ENCODE measurements around the gene CDON.
"Not testable (repeated sequence)": the region's sequence is repeated elsewhere in the genome, so short reads cannot be mapped to it uniquely, and the experiment has no call there.

The CDON gene

GRCh38 chr11:126053415-126054286 lies 9.0 kb downstream of the CDON start:
- in situ Hi-C loops (cut with HindIII; ENCODE audit: low sequenced_read_pairs) = no loop called here

- in situ Hi-C loops (cut with HindIII; ENCODE audit: low sequenced_read_pairs) = no loop called here
Measured at GRCh38 chr11:126051117-126051516, 11.5 kb downstream of the CDON start.

GRCh38 chr11:126049159-126049558 lies 13.5 kb downstream of the CDON start:
- in situ Hi-C loops (cut with HindIII; ENCODE audit: low sequenced_read_pairs) = no loop called here

- in situ Hi-C loops (cut with HindIII; ENCODE audit: low sequenced_read_pairs) = no loop called here
Measured at GRCh38 chr11:126048197-126048596, 14.5 kb downstream of the CDON start.

GRCh38 chr11:126046570-126047195 lies 16.0 kb downstream of the CDON start:
- in situ Hi-C loops (cut with HindIII; ENCODE audit: low sequenced_read_pairs) = no loop called here

- in situ Hi-C loops (cut with HindIII; ENCODE audit: low sequenced_read_pairs) = no loop called here
Measured at GRCh38 chr11:126039485-126040271, 23.0 kb downstream of the CDON start.

- in situ Hi-C loops (cut with HindIII; ENCODE audit: low sequenced_read_pairs) = no loop called here
Measured at GRCh38 chr11:126035718-126036117, 26.9 kb downstream of the CDON start.

GRCh38 chr11:126034933-126035425 lies 27.7 kb downstream of the CDON start:
- in situ Hi-C loops (cut with HindIII; ENCODE audit: low sequenced_read_pairs) = no loop called here

- in situ Hi-C loops (cut with HindIII; ENCODE audit: low sequenced_read_pairs) = no loop called here
Measured at GRCh38 chr11:126034039-126034932, 28.4 kb downstream of the CDON start.

- in situ Hi-C loops (cut with HindIII; ENCODE audit: low sequenced_read_pairs) = no loop called here
Measured at GRCh38 chr11:126032375-126032774, 30.3 kb downstream of the CDON start.

- in situ Hi-C loops (cut with HindIII; ENCODE audit: low sequenced_read_pairs) = no loop called here
Measured at GRCh38 chr11:126029805-126030204, 32.9 kb downstream of the CDON start.

- in situ Hi-C loops (cut with HindIII; ENCODE audit: low sequenced_read_pairs) = no loop called here
Measured at GRCh38 chr11:126029237-126029636, 33.4 kb downstream of the CDON start.

- in situ Hi-C loops (cut with HindIII; ENCODE audit: low sequenced_read_pairs) = not testable (repeated sequence)
Measured at GRCh38 chr11:126028534-126028933, 34.1 kb downstream of the CDON start.

- in situ Hi-C loops (cut with HindIII; ENCODE audit: low sequenced_read_pairs) = no loop called here
Measured at GRCh38 chr11:126026579-126026978, 36.1 kb downstream of the CDON start.

- in situ Hi-C loops (cut with HindIII; ENCODE audit: low sequenced_read_pairs) = no loop called here
Measured at GRCh38 chr11:126025822-126026221, 36.8 kb downstream of the CDON start.

- in situ Hi-C loops (cut with HindIII; ENCODE audit: low sequenced_read_pairs) = no loop called here
Measured at GRCh38 chr11:126024123-126024522, 38.5 kb downstream of the CDON start.

GRCh38 chr11:126012852-126013251 lies 49.8 kb downstream of the CDON start:
- in situ Hi-C loops (cut with HindIII; ENCODE audit: low sequenced_read_pairs) = no loop called here

GRCh38 chr11:126011754-126012153 lies 50.9 kb downstream of the CDON start:
- in situ Hi-C loops (cut with HindIII; ENCODE audit: low sequenced_read_pairs) = no loop called here

GRCh38 chr11:126011265-126011664 lies 51.4 kb downstream of the CDON start:
- in situ Hi-C loops (cut with HindIII; ENCODE audit: low sequenced_read_pairs) = no loop called here

GRCh38 chr11:126008956-126009355 lies 53.7 kb downstream of the CDON start:
- in situ Hi-C loops (cut with HindIII; ENCODE audit: low sequenced_read_pairs) = no loop called here
